Measurements from ENCODE around the gene PKDREJ. TPM values are rescaled to one million over a fixed set of nuclear protein-coding genes. Genes with fewer than 3 reads are reported as not detected.

The PKDREJ gene
- total and polyA plus RNA-seq, 4 experiments from 2014 or later: not detected

- peak overlapping the region in 2 of 7 donors; percentile 22 to 41 for H3K27ac Mint-ChIP-seq
- intact Hi-C loops (cut with micrococcal nuclease): no loop called here
- no peaks in the 10 kb centered on the region for H3K4me1 Mint-ChIP-seq
- Histone ChIP-seq H3K9me3 (ENCODE audit: control insufficient read depth in 1 of 2, low read length in 2 of 2) (no peaks in the 10 kb centered on the region), H3K27me3 (ENCODE audit: insufficient read depth, low read length) (no peaks in the 10 kb centered on the region), H3K4me3 (ENCODE audit: low read length in 2 of 2) (no peak overlapping the region), H3K36me3 (ENCODE audit: insufficient read depth, low read length) (no peaks in the 10 kb centered on the region), H3K27ac (ENCODE audit: low read depth, low read length) (no peak overlapping the region), H3K4me1 (ENCODE audit: insufficient read depth, low read length) (no peaks in the 10 kb centered on the region)
- POLR2A ChIA-PET (ENCODE audit: partially characterized antibody): no interaction called here
- H3K4me3 Mint-ChIP-seq: no peak overlapping the region
- CTCF ChIA-PET (ENCODE audit: partially characterized antibody): no interaction called here
- peaks cover 22 to 28% of the 10 kb centered on the region in 2 donors for H3K36me3 Mint-ChIP-seq
- no peak for DNase-seq
- H3K9me3 Mint-ChIP-seq: peaks cover 0 to 2% (median 0%) of the 10 kb centered on the region in 8 donors
- no peaks in the 10 kb centered on the region for H3K27me3 Mint-ChIP-seq
Measured at GRCh38 chr22:46280063-46280817, 17.1 kb upstream of the PKDREJ start.

GRCh38 chr22:46278656-46279645 lies 15.8 kb upstream of the PKDREJ start:
- no peaks in the 10 kb centered on the region for H3K9me3 ChIP-seq (ENCODE audit: control insufficient read depth in 1 of 2, low read length in 2 of 2)
- no peaks in the 10 kb centered on the region for H3K36me3 ChIP-seq (ENCODE audit: insufficient read depth, low read length)
- Mint-ChIP-seq H3K9me3 (peaks cover 0 to 2% (median 0%) of the 10 kb centered on the region in 8 donors), H3K4me3 (peak overlapping the region in 1 of 8 donors; percentile 6), H3K36me3 (peaks cover 18 to 30% of the 10 kb centered on the region in 2 donors), H3K27ac (no peak overlapping the region), H3K27me3 (no peaks in the 10 kb centered on the region), H3K4me1 (no peaks in the 10 kb centered on the region)
- H3K4me1 ChIP-seq (ENCODE audit: insufficient read depth, low read length): no peaks in the 10 kb centered on the region
- CTCF ChIA-PET (ENCODE audit: partially characterized antibody): interaction anchor here (1.0 kb wide), 1 partner anchor 37 kb away, joined by 3 read pairs; no protein-coding TSS in a partner anchor
- H3K27me3 ChIP-seq (ENCODE audit: insufficient read depth, low read length): no peaks in the 10 kb centered on the region
- intact Hi-C loops (cut with micrococcal nuclease): no loop called here
- no peak overlapping the region for H3K4me3 ChIP-seq (ENCODE audit: low read length in 2 of 2)
- no peak for DNase-seq
- H3K27ac ChIP-seq (ENCODE audit: low read depth, low read length): no peak overlapping the region
- POLR2A ChIA-PET (ENCODE audit: partially characterized antibody): no interaction called here

GRCh38 chr22:46276563-46276962 lies 13.4 kb upstream of the PKDREJ start:
- Histone ChIP-seq H3K9me3 (ENCODE audit: control insufficient read depth in 1 of 2, low read length in 2 of 2) (no peaks in the 10 kb centered on the region), H3K4me1 (ENCODE audit: insufficient read depth, low read length) (no peaks in the 10 kb centered on the region), H3K27ac (ENCODE audit: low read depth, low read length) (no peak overlapping the region), H3K4me3 (ENCODE audit: low read length in 2 of 2) (no peak overlapping the region), H3K36me3 (ENCODE audit: insufficient read depth, low read length) (no peaks in the 10 kb centered on the region), H3K27me3 (ENCODE audit: insufficient read depth, low read length) (no peaks in the 10 kb centered on the region)
- Mint-ChIP-seq H3K9me3 (peaks cover 0 to 2% (median 0%) of the 10 kb centered on the region in 8 donors), H3K4me3 (no peak overlapping the region), H3K27me3 (no peaks in the 10 kb centered on the region), H3K36me3 (peaks cover 19 to 29% of the 10 kb centered on the region in 2 donors), H3K27ac (no peak overlapping the region), H3K4me1 (no peaks in the 10 kb centered on the region)
- intact Hi-C loops (cut with micrococcal nuclease): no loop called here
- DNase-seq: no peak
- POLR2A ChIA-PET (ENCODE audit: partially characterized antibody): interaction anchor here (0.7 kb wide), 1 partner anchor 9 kb away, joined by 4 read pairs; the partner anchor contains the start of gene TTC38
- CTCF ChIA-PET (ENCODE audit: partially characterized antibody): interaction anchor here (1.5 kb wide), 1 partner anchor 19 kb away, joined by 4 read pairs; no protein-coding TSS in a partner anchor

GRCh38 chr22:46275455-46276122 lies 12.4 kb upstream of the PKDREJ start:
- no peak overlapping the region for H3K4me3 ChIP-seq (ENCODE audit: low read length in 2 of 2)
- H3K27me3 ChIP-seq (ENCODE audit: insufficient read depth, low read length): no peaks in the 10 kb centered on the region
- Mint-ChIP-seq H3K4me3 (no peak overlapping the region), H3K36me3 (peaks cover 19 to 29% of the 10 kb centered on the region in 2 donors), H3K4me1 (no peaks in the 10 kb centered on the region), H3K27me3 (no peaks in the 10 kb centered on the region), H3K27ac (peak overlapping the region in 3 of 7 donors; percentile 19 to 42 (median 32)), H3K9me3 (peaks cover 0 to 2% (median 0%) of the 10 kb centered on the region in 8 donors)
- intact Hi-C loops (cut with micrococcal nuclease): no loop called here
- no peaks in the 10 kb centered on the region for H3K9me3 ChIP-seq (ENCODE audit: control insufficient read depth in 1 of 2, low read length in 2 of 2)
- H3K27ac ChIP-seq (ENCODE audit: low read depth, low read length): no peak overlapping the region
- no peaks in the 10 kb centered on the region for H3K4me1 ChIP-seq (ENCODE audit: insufficient read depth, low read length)
- no peak for DNase-seq
- CTCF ChIA-PET (ENCODE audit: partially characterized antibody): no interaction called here
- H3K36me3 ChIP-seq (ENCODE audit: insufficient read depth, low read length): no peaks in the 10 kb centered on the region
- POLR2A ChIA-PET (ENCODE audit: partially characterized antibody): interaction anchor here (1.3 kb wide), 1 partner anchor 25 kb away, joined by 6 read pairs; the partner anchor contains the start of gene CDPF1

- Mint-ChIP-seq H3K4me3 (no peak overlapping the region), H3K36me3 (peaks cover 19 to 29% of the 10 kb centered on the region in 2 donors), H3K27me3 (no peaks in the 10 kb centered on the region), H3K4me1 (peaks cover 2 to 8% (median 4%) of the 10 kb centered on the region in 4 donors), H3K27ac (no peak overlapping the region), H3K9me3 (peaks cover 0 to 2% (median 0%) of the 10 kb centered on the region in 8 donors)
- H3K27me3 ChIP-seq (ENCODE audit: insufficient read depth, low read length): no peaks in the 10 kb centered on the region
- no peaks in the 10 kb centered on the region for H3K9me3 ChIP-seq (ENCODE audit: control insufficient read depth in 1 of 2, low read length in 2 of 2)
- ChIA-PET CTCF (ENCODE audit: partially characterized antibody) (no interaction called here), POLR2A (ENCODE audit: partially characterized antibody) (no interaction called here)
- DNase-seq: no peak
- intact Hi-C loops (cut with micrococcal nuclease): no loop called here
- no peak overlapping the region for H3K27ac ChIP-seq (ENCODE audit: low read depth, low read length)
- no peaks in the 10 kb centered on the region for H3K4me1 ChIP-seq (ENCODE audit: insufficient read depth, low read length)
- H3K4me3 ChIP-seq (ENCODE audit: low read length in 2 of 2): no peak overlapping the region
- H3K36me3 ChIP-seq (ENCODE audit: insufficient read depth, low read length): no peaks in the 10 kb centered on the region
Measured at GRCh38 chr22:46274381-46274780, 11.2 kb upstream of the PKDREJ start.

- ChIA-PET CTCF (ENCODE audit: partially characterized antibody) (no interaction called here), POLR2A (ENCODE audit: partially characterized antibody) (no interaction called here)
- Mint-ChIP-seq H3K4me3 (no peak overlapping the region), H3K27ac (no peak overlapping the region), H3K9me3 (peaks cover 0 to 2% (median 0%) of the 10 kb centered on the region in 8 donors), H3K36me3 (peaks cover 19 to 29% of the 10 kb centered on the region in 2 donors), H3K4me1 (peaks cover 2 to 12% (median 6%) of the 10 kb centered on the region in 4 donors), H3K27me3 (no peaks in the 10 kb centered on the region)
- H3K27ac ChIP-seq (ENCODE audit: low read depth, low read length): no peak overlapping the region
- no peak for DNase-seq
- no peaks in the 10 kb centered on the region for H3K9me3 ChIP-seq (ENCODE audit: control insufficient read depth in 1 of 2, low read length in 2 of 2)
- intact Hi-C loops (cut with micrococcal nuclease): no loop called here
- H3K4me3 ChIP-seq (ENCODE audit: low read length in 2 of 2): no peak overlapping the region
- no peaks in the 10 kb centered on the region for H3K36me3 ChIP-seq (ENCODE audit: insufficient read depth, low read length)
- H3K4me1 ChIP-seq (ENCODE audit: insufficient read depth, low read length): peaks cover under 1% of the 10 kb centered on the region
- H3K27me3 ChIP-seq (ENCODE audit: insufficient read depth, low read length): no peaks in the 10 kb centered on the region
Measured at GRCh38 chr22:46273432-46274148, 10.4 kb upstream of the PKDREJ start.
